ENCODE data around the gene MTIF3. TPM values are rescaled to one million over a fixed set of nuclear protein-coding genes. Genes with fewer than 3 reads are reported as not detected.

MTIF3 gene
- total RNA-seq, 1 experiment from 2014 or later = 20.7 TPM

DNA sequence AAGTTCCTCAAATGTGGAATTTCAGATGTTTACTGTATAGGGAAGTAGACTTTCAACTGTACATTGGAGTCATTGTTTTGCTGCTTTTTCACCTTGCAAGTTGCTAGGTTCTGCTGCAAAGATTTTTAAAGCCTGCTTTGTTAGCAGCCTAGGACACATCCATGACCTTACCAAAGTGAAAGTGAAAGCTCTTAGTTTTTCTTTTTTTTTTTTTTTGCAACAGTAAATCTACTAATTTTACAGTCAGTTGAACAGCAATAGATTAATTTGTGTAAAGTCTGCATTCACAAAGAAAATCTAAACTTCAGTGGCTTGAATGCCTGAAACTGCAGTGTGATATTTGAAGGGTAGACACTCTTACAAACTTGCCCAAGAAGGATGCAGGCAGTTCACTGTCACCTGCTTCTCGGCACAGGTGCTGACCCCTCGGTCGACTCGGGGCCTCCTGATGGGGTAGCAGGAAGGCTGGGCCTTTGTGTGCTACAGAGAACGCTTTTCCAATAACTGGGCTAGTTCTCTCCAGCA, 5.0 kb upstream of the MTIF3 start:
- BruUV-seq (replicated peaks) = no TSS peak
- 0 out of 2 replicates have a peak, but pooled peaks have one; percentile 58 for ATAC-seq
- intact Hi-C loops (cut with micrococcal nuclease; ENCODE audit: unreplicated experiment) = no loop called here

DNA sequence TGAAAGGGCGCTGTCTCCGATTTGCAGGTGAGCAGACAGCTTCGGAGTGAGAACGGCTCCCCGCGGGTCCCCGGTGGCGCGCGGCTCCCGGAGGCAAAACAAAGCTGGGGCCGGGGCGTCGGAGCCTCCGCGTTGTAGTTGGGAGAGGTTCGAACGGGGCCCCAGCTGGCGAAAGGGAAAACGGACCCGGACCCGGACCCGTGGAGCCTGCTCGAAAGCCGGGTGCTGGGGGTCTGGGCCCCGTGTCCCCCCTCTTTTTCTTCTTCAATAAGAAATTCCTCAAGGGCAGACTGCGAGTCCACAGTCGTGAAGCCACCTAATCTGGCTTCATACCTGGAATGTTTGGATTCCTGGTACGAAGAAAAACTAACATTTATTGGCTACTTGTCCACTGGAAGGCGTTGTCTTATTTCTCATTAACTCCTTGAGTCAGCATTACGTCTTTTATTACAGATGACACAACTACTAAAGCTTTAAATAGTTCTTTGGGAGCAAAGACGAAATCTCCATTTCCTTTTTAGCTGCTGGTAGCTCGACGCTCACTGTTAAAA, 632 bp upstream of the MTIF3 start:
- Histone ChIP-seq H3K9me3 (ENCODE audit: control insufficient read depth, insufficient read depth, low read depth, low read length) (no peaks in the 10 kb centered on the region), H3K27me3 (ENCODE audit: control insufficient read depth, insufficient read depth, low read length) (no peaks in the 10 kb centered on the region), H3K36me3 (ENCODE audit: control insufficient read depth, insufficient read depth, low read length) (no peaks in the 10 kb centered on the region; the same call in 1 of the 2 replicates), H3K4me1 (ENCODE audit: control insufficient read depth, insufficient read depth, low read length) (peaks cover 9% of the 10 kb centered on the region), H3K27ac (ENCODE audit: low read length) (peak overlapping the region; percentile 89), H3K4me3 (ENCODE audit: low read depth in 2 of 2, low read length in 2 of 2) (peak overlapping the region; percentile 86 to 96)
- intact Hi-C loops (cut with micrococcal nuclease; ENCODE audit: unreplicated experiment) = no loop called here
- in situ Hi-C loops (cut with HindIII; ENCODE audit: low pct_unique_long_range_greater_than_20kb, low sequenced_read_pairs) = no loop called here
- CTCF ChIA-PET = no interaction called here
- TF ChIP-seq, protein P1, sequence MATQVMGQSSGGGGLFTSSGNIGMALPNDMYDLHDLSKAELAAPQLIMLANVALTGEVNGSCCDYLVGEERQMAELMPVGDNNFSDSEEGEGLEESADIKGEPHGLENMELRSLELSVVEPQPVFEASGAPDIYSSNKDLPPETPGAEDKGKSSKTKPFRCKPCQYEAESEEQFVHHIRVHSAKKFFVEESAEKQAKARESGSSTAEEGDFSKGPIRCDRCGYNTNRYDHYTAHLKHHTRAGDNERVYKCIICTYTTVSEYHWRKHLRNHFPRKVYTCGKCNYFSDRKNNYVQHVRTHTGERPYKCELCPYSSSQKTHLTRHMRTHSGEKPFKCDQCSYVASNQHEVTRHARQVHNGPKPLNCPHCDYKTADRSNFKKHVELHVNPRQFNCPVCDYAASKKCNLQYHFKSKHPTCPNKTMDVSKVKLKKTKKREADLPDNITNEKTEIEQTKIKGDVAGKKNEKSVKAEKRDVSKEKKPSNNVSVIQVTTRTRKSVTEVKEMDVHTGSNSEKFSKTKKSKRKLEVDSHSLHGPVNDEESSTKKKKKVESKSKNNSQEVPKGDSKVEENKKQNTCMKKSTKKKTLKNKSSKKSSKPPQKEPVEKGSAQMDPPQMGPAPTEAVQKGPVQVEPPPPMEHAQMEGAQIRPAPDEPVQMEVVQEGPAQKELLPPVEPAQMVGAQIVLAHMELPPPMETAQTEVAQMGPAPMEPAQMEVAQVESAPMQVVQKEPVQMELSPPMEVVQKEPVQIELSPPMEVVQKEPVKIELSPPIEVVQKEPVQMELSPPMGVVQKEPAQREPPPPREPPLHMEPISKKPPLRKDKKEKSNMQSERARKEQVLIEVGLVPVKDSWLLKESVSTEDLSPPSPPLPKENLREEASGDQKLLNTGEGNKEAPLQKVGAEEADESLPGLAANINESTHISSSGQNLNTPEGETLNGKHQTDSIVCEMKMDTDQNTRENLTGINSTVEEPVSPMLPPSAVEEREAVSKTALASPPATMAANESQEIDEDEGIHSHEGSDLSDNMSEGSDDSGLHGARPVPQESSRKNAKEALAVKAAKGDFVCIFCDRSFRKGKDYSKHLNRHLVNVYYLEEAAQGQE (IDR thresholded peaks at IDR 0.05; ENCODE audit: insufficient read depth in 1 of 2, low read depth in 2 of 2, low read length in 1 of 2) = no peak
- TF ChIP-seq TCF7L2 (IDR thresholded peaks at IDR 0.05; ENCODE audit: low read depth, low read length) (no peak), SIN3A (IDR thresholded peaks at IDR 0.05; ENCODE audit: borderline replicate concordance, insufficient read depth, low read depth, low read length) (no peak), POLR2AphosphoS5 (IDR thresholded peaks at IDR 0.05; ENCODE audit: low read depth, low read length) (no peak)
- TF ChIP-seq, protein P2, sequence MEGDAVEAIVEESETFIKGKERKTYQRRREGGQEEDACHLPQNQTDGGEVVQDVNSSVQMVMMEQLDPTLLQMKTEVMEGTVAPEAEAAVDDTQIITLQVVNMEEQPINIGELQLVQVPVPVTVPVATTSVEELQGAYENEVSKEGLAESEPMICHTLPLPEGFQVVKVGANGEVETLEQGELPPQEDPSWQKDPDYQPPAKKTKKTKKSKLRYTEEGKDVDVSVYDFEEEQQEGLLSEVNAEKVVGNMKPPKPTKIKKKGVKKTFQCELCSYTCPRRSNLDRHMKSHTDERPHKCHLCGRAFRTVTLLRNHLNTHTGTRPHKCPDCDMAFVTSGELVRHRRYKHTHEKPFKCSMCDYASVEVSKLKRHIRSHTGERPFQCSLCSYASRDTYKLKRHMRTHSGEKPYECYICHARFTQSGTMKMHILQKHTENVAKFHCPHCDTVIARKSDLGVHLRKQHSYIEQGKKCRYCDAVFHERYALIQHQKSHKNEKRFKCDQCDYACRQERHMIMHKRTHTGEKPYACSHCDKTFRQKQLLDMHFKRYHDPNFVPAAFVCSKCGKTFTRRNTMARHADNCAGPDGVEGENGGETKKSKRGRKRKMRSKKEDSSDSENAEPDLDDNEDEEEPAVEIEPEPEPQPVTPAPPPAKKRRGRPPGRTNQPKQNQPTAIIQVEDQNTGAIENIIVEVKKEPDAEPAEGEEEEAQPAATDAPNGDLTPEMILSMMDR (IDR thresholded peaks at IDR 0.05) = no peak
- TSS peak; percentile 87 for BruUV-seq (replicated peaks)
- POLR2A ChIA-PET = interaction anchor here (0.7 kb wide), 1 partner anchor 179 kb away, joined by 3 read pairs; no protein-coding TSS in a partner anchor
- ATAC-seq (no peak), DNase-seq (ENCODE audit: low read depth, low spot score) (no peak)

More for the DNA sequence above, 5.0 kb upstream of the MTIF3 start:
- POLR2A ChIA-PET = no interaction called here
- H3K36me3 ChIP-seq (ENCODE audit: control insufficient read depth, insufficient read depth, low read length) = no peaks in the 10 kb centered on the region; the same call in 1 of the 2 replicates
- H3K27ac ChIP-seq (ENCODE audit: low read length) = peak overlapping the region; percentile 59
- TF ChIP-seq, protein P1 (IDR thresholded peaks at IDR 0.05; ENCODE audit: insufficient read depth in 1 of 2, low read depth in 2 of 2, low read length in 1 of 2) = no peak
- TF ChIP-seq TCF7L2 (IDR thresholded peaks at IDR 0.05; ENCODE audit: low read depth, low read length) (no peak), SIN3A (IDR thresholded peaks at IDR 0.05; ENCODE audit: borderline replicate concordance, insufficient read depth, low read depth, low read length) (no peak), POLR2AphosphoS5 (IDR thresholded peaks at IDR 0.05; ENCODE audit: low read depth, low read length) (no peak)
- TF ChIP-seq, protein P2 (IDR thresholded peaks at IDR 0.05) = no peak
- no peaks in the 10 kb centered on the region for H3K27me3 ChIP-seq (ENCODE audit: control insufficient read depth, insufficient read depth, low read length)
- in situ Hi-C loops (cut with HindIII; ENCODE audit: low pct_unique_long_range_greater_than_20kb, low sequenced_read_pairs) = no loop called here
- peaks cover 7% of the 10 kb centered on the region for H3K4me1 ChIP-seq (ENCODE audit: control insufficient read depth, insufficient read depth, low read length)
- H3K9me3 ChIP-seq (ENCODE audit: control insufficient read depth, insufficient read depth, low read depth, low read length) = no peaks in the 10 kb centered on the region
- DNase-seq (ENCODE audit: low read depth, low spot score) = no peak
- peak overlapping the region; percentile 15 to 39 for H3K4me3 ChIP-seq (ENCODE audit: low read depth in 2 of 2, low read length in 2 of 2)
- CTCF ChIA-PET = interaction anchor here (0.7 kb wide), 1 partner anchor 91 kb away, joined by 3 read pairs; no protein-coding TSS in a partner anchor

All from Panc1 (cell line).